T-helper 2 cell treated with Interferon-gamma antibody and Interleukin-4, amounts not matched to agents 5 μg/mL and 100 μg/mL, for 36 hours (primary cell): ENCODE results near the gene UNC5C.

Experiments used
- DNase-seq: peaks from one replicate; pipeline ENCODE4 v3.0.0; 2021; ENCODE audit warnings: low spot score
- H3K27ac Mint-ChIP-seq: one replicate; pipeline ENCODE4 v1.8.0; 2021; ENCODE audit warnings: mild to moderate bottlenecking, mixed read lengths
- H3K27me3 Mint-ChIP-seq: one replicate; pipeline ENCODE4 v1.8.0; 2021; ENCODE audit warnings: low read depth, mixed read lengths
- H3K36me3 Mint-ChIP-seq: one replicate; pipeline ENCODE4 v1.8.0; 2021; ENCODE audit warnings: low read depth, mixed read lengths
- H3K4me1 Mint-ChIP-seq: one replicate; pipeline ENCODE4 v1.8.0; 2021; ENCODE audit warnings: low read depth, mixed read lengths
- H3K4me3 Mint-ChIP-seq: one replicate; pipeline ENCODE4 v1.8.0; 2022; ENCODE audit warnings: mild to moderate bottlenecking, moderate library complexity, mixed read lengths
- H3K9me3 Mint-ChIP-seq: one replicate; pipeline ENCODE4 v1.8.0; 2021; ENCODE audit warnings: mixed read lengths

The UNC5C gene

DNA sequence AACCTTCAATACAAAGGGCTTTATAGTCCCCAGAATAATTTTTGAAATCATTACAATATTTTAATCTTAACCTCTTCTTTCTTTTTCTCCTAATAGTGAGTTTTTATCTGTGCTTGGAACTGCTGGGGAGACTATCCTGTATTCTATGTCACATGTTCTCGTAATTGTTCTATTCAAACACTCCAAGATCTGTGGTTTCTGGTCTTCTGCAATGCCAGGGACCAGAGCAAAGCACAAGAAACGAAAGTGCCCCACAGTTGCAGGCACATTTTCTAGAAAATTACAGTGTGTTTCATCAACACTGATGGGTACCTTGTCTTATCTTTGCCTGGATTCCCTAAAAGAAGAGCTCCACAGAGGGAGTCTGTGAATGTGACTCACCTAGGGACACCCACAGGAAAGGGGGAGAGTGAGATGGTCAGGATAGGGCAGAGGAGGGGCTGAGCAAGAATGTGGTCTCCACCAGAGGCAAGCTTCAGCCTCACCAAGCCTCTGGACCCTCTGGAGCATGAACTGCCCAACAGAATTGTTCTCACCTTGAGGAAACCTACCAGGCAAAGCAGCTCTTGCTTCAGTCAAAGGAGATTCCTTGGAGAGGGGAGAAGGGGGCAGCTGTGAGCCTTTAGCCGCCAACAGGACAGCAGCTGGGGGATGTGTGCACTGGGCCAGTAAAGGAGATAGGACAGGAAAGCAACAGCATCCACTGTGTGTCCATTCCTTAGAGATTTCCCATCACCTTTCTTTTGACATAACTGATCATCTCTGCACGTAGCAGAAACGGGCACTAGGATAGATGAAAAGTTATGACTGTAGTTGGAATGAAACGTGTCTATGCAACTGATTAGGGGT is 25.9 kb downstream of the UNC5C start:
- H3K9me3 Mint-ChIP-seq: no peaks in the 10 kb centered on the region

GRCh38 chr4:95517576-95518345 is 31.0 kb downstream of the UNC5C start:
- Mint-ChIP-seq H3K36me3 (no peaks in the 10 kb centered on the region), H3K27ac (no peak overlapping the region), H3K9me3 (no peaks in the 10 kb centered on the region), H3K27me3 (peaks cover 3% of the 10 kb centered on the region), H3K4me3 (no peak overlapping the region), H3K4me1 (no peaks in the 10 kb centered on the region)
- no peak for DNase-seq

More for the DNA sequence above, 25.9 kb downstream of the UNC5C start:
- H3K4me1 Mint-ChIP-seq: no peaks in the 10 kb centered on the region
- H3K27ac Mint-ChIP-seq: no peak overlapping the region
- H3K4me3 Mint-ChIP-seq: no peak overlapping the region
- DNase-seq: no peak
- peaks cover 7% of the 10 kb centered on the region for H3K27me3 Mint-ChIP-seq
- H3K36me3 Mint-ChIP-seq: no peaks in the 10 kb centered on the region

DNA sequence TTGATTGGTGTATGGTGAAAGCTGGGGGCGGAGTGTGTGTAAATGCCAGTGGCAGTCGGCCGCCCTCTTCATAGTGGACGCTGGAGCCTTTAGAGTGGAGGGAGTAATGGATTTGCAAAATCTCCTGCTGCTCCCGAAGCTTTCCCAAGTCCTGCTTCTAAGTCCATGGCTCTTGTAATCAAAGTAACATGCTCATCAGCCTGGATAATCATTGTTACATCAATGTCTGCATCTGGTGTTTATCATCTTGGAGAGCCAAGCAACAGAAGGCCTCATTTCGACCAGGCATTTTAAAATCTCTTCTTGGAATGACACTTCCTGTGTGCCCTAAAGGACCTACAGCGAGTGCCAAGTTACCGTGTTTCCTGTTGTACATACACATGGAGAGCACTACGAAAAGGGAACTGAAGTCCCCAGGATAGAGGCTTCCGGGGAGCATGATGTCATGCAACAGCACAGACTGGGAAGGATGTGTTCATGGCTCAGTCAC is 32.2 kb downstream of the UNC5C start:
- Mint-ChIP-seq H3K27ac (no peak overlapping the region), H3K9me3 (no peaks in the 10 kb centered on the region), H3K4me3 (no peak overlapping the region), H3K27me3 (peaks cover 6% of the 10 kb centered on the region), H3K36me3 (no peaks in the 10 kb centered on the region), H3K4me1 (no peaks in the 10 kb centered on the region)
- DNase-seq: no peak

DNA sequence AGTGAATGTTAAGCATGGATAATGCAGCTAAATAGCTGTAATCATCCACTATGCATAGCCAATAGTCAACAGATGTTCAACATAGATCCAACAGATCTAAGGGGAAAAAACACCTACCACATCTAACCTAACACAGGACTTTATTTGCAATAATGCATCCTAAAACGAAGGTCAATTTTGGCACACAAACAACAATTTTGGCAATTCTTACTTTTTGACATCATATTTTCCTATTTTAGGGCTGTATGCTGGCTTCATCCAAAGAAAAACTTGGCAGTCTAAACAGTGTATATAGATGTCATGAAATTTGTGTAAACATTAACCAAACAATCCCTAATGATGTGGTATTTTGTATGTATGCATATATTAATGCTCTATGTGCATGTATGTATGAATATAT is 33.2 kb downstream of the UNC5C start:
- H3K4me1 Mint-ChIP-seq: no peaks in the 10 kb centered on the region
- no peaks in the 10 kb centered on the region for H3K9me3 Mint-ChIP-seq
- H3K4me3 Mint-ChIP-seq: no peak overlapping the region
- peaks cover 6% of the 10 kb centered on the region for H3K27me3 Mint-ChIP-seq
- no peaks in the 10 kb centered on the region for H3K36me3 Mint-ChIP-seq
- no peak overlapping the region for H3K27ac Mint-ChIP-seq
- DNase-seq: no peak

DNA sequence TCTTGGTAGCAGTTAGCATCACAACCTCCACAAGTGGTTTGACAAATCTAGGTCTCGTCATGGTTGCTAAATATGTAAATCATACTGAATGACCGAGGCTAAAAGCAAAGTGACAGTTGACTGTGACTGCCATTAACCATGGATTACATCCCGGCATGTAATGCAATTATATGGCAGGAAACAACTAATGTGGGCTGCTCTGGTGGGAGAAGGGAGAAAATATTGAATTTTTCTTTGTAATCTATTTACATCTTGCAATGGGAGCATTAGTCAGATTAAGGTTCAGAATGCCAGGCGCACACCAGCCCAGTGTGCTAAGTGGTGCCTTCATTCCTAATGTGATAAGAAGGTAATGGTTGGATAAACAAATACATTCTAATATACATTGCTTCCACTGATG is 35.8 kb downstream of the UNC5C start:
- peaks cover 6% of the 10 kb centered on the region for H3K27me3 Mint-ChIP-seq
- peaks cover 3% of the 10 kb centered on the region for H3K4me1 Mint-ChIP-seq
- no peaks in the 10 kb centered on the region for H3K9me3 Mint-ChIP-seq
- DNase-seq: no peak
- no peak overlapping the region for H3K4me3 Mint-ChIP-seq
- H3K27ac Mint-ChIP-seq: no peak overlapping the region
- H3K36me3 Mint-ChIP-seq: no peaks in the 10 kb centered on the region

GRCh38 chr4:95511477-95511876 is 37.3 kb downstream of the UNC5C start:
- Mint-ChIP-seq H3K27ac (no peak overlapping the region), H3K36me3 (no peaks in the 10 kb centered on the region), H3K4me3 (no peak overlapping the region), H3K27me3 (peaks cover 6% of the 10 kb centered on the region), H3K4me1 (peaks cover 4% of the 10 kb centered on the region), H3K9me3 (no peaks in the 10 kb centered on the region)
- DNase-seq: no peak

GRCh38 chr4:95510877-95511276 is 37.9 kb downstream of the UNC5C start:
- H3K4me1 Mint-ChIP-seq: peaks cover 4% of the 10 kb centered on the region
- peaks cover 6% of the 10 kb centered on the region for H3K27me3 Mint-ChIP-seq
- no peak overlapping the region for H3K27ac Mint-ChIP-seq

GRCh38 chr4:95510145-95510544 is 38.6 kb downstream of the UNC5C start:
- DNase-seq: no peak
- Mint-ChIP-seq H3K27me3 (peaks cover 6% of the 10 kb centered on the region), H3K4me3 (no peak overlapping the region), H3K27ac (no peak overlapping the region), H3K36me3 (no peaks in the 10 kb centered on the region), H3K4me1 (peaks cover 4% of the 10 kb centered on the region), H3K9me3 (no peaks in the 10 kb centered on the region)

More at GRCh38 chr4:95510877-95511276, 37.9 kb downstream of the UNC5C start:
- Mint-ChIP-seq H3K36me3 (no peaks in the 10 kb centered on the region), H3K9me3 (no peaks in the 10 kb centered on the region), H3K4me3 (no peak overlapping the region)
- DNase-seq: no peak

DNA sequence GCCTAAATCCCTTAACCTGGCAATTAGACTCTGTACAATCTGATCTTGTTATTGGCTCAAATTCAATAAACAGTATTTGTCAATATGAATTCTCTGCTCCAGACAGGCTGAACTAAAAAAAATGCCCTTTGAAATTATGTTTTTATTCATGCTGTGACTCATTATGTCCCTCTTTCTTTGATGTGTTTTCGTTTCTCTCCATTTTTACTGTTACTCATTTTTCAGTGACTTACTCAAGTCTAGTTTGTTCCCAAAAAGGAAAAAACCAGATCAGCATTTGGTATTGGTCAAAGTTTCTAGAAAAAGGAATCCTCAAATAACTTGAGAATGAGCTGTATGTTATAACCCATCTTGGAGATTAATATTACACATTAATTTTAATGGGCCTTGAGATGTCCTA is 40.4 kb downstream of the UNC5C start:
- no peak for DNase-seq

GRCh38 chr4:95507561-95507960 is 41.2 kb downstream of the UNC5C start:
- Mint-ChIP-seq H3K36me3 (no peaks in the 10 kb centered on the region), H3K27ac (no peak overlapping the region), H3K4me3 (no peak overlapping the region), H3K4me1 (peaks cover 4% of the 10 kb centered on the region), H3K9me3 (no peaks in the 10 kb centered on the region), H3K27me3 (peaks cover 4% of the 10 kb centered on the region)
- DNase-seq: no peak

More for the DNA sequence above, 40.4 kb downstream of the UNC5C start:
- Mint-ChIP-seq H3K9me3 (no peaks in the 10 kb centered on the region), H3K36me3 (no peaks in the 10 kb centered on the region), H3K27me3 (peaks cover 6% of the 10 kb centered on the region), H3K4me3 (no peak overlapping the region), H3K27ac (no peak overlapping the region), H3K4me1 (peaks cover 4% of the 10 kb centered on the region)

DNA sequence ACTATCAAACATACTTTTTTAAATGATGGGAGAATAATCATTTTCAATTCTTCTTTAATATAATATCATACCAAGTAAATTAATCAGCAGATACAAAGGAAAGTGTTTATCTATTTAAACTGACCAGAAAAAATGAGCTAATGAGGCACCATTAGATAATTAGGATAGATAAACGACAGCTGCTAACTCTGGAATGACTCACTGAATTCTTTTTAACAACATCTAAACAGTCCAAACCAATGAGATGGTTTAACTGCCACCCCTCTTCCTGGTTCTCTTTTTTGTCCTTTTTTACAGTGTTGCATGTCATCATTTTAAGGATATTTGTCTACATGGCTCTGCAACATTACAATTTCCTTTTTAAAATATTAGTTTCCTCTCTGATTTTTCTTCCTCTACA is 41.6 kb downstream of the UNC5C start:
- Mint-ChIP-seq H3K27me3 (peaks cover 4% of the 10 kb centered on the region), H3K27ac (no peak overlapping the region), H3K4me1 (peaks cover 4% of the 10 kb centered on the region), H3K4me3 (no peak overlapping the region), H3K9me3 (no peaks in the 10 kb centered on the region), H3K36me3 (no peaks in the 10 kb centered on the region)
- no peak for DNase-seq

- H3K27me3 Mint-ChIP-seq: no peaks in the 10 kb centered on the region
- DNase-seq: no peak
- H3K4me3 Mint-ChIP-seq: no peak overlapping the region
- H3K4me1 Mint-ChIP-seq: peaks cover 4% of the 10 kb centered on the region
- no peak overlapping the region for H3K27ac Mint-ChIP-seq
- H3K9me3 Mint-ChIP-seq: no peaks in the 10 kb centered on the region
- H3K36me3 Mint-ChIP-seq: no peaks in the 10 kb centered on the region
Observed at GRCh38 chr4:95506264-95506663, 42.5 kb downstream of the UNC5C start.

DNA sequence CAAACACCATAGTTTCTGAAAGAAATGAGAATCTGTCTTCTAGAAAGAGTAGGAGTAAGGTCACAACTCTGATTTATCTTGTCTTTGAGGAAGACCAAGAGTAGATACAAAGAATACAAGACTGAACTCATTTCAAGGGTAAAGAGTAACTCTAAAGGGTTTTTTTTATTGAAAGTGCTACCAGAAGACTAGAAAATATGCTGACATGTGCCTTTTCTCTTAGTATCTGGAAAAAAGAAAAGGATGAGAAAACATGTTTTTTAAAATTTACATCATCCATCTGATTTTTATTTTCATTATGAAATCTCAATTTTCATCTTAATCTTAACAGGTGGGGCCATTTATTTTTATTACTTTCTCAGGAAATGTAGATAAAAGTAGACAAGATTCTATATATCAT is 43.0 kb downstream of the UNC5C start:
- DNase-seq: no peak
- Mint-ChIP-seq H3K9me3 (no peaks in the 10 kb centered on the region), H3K4me1 (peaks cover 4% of the 10 kb centered on the region), H3K27ac (no peak overlapping the region), H3K27me3 (no peaks in the 10 kb centered on the region), H3K36me3 (no peaks in the 10 kb centered on the region), H3K4me3 (no peak overlapping the region)

DNA sequence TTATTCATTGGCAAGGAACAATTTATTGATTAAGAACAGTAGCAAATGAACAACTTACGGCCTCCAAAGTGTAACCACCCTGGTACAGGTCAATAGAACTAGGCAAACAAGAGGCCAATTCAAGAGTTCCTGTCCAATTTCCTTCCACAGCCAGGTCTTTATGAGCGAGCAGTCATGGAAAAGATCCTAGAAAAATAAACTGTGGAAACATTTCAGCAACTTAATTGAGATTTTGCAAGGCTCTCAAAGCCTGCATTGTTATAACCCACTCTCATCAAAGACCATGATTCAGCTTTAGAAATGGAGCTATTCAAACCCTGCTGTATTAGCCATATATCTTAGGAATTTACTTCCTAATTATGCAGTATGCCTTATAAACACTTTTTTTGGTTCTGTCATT is 43.6 kb downstream of the UNC5C start:
- Mint-ChIP-seq H3K4me1 (peaks cover 4% of the 10 kb centered on the region), H3K9me3 (no peaks in the 10 kb centered on the region), H3K27me3 (no peaks in the 10 kb centered on the region), H3K4me3 (no peak overlapping the region), H3K36me3 (no peaks in the 10 kb centered on the region), H3K27ac (no peak overlapping the region)
- DNase-seq: no peak
